ENCODE measurements around the gene TAS2R19.

TAS2R19 gene

DNA sequence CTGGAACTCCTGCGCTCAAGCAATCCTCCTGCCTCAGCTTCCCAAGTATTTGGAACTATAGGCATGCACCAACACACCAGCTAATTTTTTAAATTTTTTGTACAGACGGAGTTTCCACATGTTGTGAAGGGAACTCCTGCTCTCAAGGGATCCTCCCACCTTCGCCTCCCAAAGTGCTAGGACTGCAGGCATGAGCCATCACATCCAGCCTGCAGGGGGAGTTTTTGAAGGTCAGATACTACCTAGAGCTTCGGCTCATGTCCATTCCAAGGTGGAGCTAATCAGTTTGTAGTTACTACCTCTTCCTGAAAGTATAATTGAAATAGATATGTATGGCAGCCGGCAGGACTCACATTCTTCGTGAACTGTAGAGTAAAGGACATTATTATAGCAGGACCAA lies 3.7 kb upstream of the TAS2R19 start:
- CTCF ChIA-PET: no interaction called here
- POLR2A ChIA-PET: no interaction called here
- TF ChIP-seq, protein P1, sequence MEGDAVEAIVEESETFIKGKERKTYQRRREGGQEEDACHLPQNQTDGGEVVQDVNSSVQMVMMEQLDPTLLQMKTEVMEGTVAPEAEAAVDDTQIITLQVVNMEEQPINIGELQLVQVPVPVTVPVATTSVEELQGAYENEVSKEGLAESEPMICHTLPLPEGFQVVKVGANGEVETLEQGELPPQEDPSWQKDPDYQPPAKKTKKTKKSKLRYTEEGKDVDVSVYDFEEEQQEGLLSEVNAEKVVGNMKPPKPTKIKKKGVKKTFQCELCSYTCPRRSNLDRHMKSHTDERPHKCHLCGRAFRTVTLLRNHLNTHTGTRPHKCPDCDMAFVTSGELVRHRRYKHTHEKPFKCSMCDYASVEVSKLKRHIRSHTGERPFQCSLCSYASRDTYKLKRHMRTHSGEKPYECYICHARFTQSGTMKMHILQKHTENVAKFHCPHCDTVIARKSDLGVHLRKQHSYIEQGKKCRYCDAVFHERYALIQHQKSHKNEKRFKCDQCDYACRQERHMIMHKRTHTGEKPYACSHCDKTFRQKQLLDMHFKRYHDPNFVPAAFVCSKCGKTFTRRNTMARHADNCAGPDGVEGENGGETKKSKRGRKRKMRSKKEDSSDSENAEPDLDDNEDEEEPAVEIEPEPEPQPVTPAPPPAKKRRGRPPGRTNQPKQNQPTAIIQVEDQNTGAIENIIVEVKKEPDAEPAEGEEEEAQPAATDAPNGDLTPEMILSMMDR (IDR thresholded peaks at IDR 0.05; ENCODE audit: control extremely low read depth, extremely low read depth, low read depth, missing control alignments): no peak
- DNase-seq (ENCODE audit: extremely low spot score): no peak

DNA sequence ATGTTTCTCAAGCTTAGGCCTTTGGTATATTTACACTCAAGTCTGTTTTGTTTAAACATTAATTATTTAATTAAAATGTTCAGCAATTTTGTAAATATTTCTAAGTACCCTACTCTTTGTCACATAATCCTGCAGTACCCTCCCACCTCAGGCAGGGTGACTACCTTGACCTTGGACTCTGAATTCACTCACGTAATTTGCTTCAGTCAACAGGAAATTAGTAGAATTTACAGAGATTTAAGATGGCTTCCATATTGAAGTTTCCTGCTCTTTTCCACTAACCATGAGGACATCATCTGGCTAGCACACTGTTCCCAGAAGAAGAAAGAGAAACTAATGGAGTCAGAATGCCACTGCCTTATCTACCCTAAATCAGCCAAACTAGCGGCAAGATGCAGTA lies 967 bp upstream of the TAS2R19 start:
- TF ChIP-seq, protein P1 (IDR thresholded peaks at IDR 0.05; ENCODE audit: control extremely low read depth, extremely low read depth, low read depth, missing control alignments): no peak
- CTCF ChIA-PET: no interaction called here
- POLR2A ChIA-PET: no interaction called here
- DNase-seq (ENCODE audit: extremely low spot score): no peak

DNA sequence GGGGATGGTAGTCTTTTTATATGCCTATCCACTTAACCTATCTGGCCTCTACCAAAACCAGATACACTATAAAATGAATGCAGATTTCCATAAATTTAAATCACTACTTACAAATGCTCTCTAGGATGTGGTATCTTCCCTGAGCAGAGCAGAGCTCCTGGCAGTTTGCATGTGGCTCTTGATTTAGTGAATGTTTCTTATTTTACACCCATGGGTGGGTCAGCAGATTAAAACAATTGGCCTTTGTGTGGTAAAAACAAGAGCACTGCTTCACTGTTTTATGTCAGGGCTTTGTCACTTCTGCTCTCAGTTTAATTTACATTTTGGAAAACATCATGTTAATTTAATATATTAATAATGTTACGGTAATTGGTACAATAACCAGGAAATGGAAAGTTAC lies 5.5 kb downstream of the TAS2R19 start:
- DNase-seq (ENCODE audit: extremely low spot score): no peak
- ChIA-PET CTCF (no interaction called here), POLR2A (no interaction called here)
- TF ChIP-seq, protein P1 (IDR thresholded peaks at IDR 0.05; ENCODE audit: control extremely low read depth, extremely low read depth, low read depth, missing control alignments): no peak

DNA sequence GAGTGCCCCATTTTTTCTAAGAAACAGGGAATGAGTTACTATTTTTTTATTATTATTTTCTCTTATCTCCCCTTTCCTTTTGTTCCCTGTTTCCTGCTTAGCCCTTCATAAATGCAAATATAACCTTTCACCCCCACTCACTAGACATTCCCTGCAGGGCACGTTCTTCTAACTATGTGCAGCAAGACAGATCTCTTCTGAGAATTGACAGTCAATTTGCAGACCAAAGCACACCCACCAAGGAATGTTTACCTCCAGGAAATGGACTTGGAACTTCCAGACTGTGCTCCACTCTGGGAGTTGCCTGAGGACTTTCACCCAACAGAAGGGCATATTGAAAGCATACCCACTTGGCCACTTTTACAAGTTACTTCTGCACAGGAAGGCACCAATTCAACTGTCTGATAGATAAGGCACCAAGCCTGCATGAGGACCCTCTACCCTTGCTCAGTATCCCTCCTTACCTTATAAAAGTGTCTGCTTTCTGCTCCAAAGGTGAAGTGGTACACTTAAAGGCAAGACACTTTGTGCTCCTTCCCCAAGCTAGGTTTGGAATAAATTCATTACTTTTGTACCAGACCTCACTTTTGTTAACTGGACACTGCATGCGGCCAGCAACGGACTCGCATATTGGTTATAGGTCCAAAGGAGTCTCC lies 6.5 kb downstream of the TAS2R19 start:
- CTCF ChIA-PET: no interaction called here
- POLR2A ChIA-PET: no interaction called here
- TF ChIP-seq, protein P1 (IDR thresholded peaks at IDR 0.05; ENCODE audit: control extremely low read depth, extremely low read depth, low read depth, missing control alignments): no peak
- no peak for DNase-seq (ENCODE audit: extremely low spot score)

DNA sequence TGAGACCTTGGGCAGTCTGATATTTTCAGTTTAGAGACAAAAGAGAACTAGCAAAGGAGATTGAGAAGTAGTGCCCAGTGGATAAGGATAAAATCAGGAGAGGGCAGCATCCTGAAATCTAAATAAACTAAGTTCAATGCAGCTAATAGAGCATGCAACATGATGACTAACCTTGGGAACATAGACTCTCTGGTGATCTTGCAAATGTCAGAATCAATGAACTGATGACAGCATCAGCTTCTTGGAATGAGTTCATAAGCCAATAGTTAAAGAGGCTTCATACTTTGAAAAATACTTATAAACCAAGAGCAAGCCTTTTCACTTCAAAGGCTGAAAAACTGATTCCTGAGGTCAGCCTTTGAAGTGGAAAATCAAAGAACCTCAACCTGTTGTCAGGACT lies 8.2 kb downstream of the TAS2R19 start:
- TF ChIP-seq, protein P1 (IDR thresholded peaks at IDR 0.05; ENCODE audit: control extremely low read depth, extremely low read depth, low read depth, missing control alignments): no peak
- ChIA-PET POLR2A (no interaction called here), CTCF (no interaction called here)
- no peak for DNase-seq (ENCODE audit: extremely low spot score)

DNA sequence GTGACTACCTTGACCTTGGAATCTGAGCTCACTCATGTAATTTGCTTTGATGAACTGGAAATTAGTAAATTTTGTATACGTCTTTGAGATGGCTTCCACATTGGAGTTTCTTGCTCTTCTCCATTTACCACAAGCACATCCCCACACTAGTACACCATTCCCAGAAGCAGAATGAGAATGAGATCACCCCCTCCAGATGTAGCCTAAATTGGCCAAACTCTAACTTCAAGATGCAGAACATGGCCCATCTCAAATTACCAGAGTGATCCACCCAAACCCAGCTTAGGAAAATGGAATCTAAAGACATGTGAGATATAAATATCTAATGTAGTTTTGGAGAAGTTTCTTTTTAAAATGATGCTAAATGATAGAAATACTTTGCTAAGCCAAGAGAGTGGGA lies 14.8 kb downstream of the TAS2R19 start:
- no peak for DNase-seq (ENCODE audit: extremely low spot score)
- ChIA-PET POLR2A (no interaction called here), CTCF (interaction anchor here (1.1 to 1.7 kb wide), 3 partner anchors 9 to 20 kb away, joined by 3 to 6 read pairs (median 3); no protein-coding TSS in a partner anchor)
- TF ChIP-seq, protein P1 (IDR thresholded peaks at IDR 0.05; ENCODE audit: control extremely low read depth, extremely low read depth, low read depth, missing control alignments): no peak

Measured in GM10248 (cell line).